Measurements from ENCODE around the gene CAND2. TPM values are rescaled to one million over a fixed set of nuclear protein-coding genes. Genes with fewer than 3 reads are reported as not detected.

CAND2 gene
- total and polyA plus RNA-seq, 9 of the 15 experiments (the other 6 are each of a cell fraction or from before 2014, with no cell fraction given) = 0.91 to 14.9 (median 4.3) TPM

DNA sequence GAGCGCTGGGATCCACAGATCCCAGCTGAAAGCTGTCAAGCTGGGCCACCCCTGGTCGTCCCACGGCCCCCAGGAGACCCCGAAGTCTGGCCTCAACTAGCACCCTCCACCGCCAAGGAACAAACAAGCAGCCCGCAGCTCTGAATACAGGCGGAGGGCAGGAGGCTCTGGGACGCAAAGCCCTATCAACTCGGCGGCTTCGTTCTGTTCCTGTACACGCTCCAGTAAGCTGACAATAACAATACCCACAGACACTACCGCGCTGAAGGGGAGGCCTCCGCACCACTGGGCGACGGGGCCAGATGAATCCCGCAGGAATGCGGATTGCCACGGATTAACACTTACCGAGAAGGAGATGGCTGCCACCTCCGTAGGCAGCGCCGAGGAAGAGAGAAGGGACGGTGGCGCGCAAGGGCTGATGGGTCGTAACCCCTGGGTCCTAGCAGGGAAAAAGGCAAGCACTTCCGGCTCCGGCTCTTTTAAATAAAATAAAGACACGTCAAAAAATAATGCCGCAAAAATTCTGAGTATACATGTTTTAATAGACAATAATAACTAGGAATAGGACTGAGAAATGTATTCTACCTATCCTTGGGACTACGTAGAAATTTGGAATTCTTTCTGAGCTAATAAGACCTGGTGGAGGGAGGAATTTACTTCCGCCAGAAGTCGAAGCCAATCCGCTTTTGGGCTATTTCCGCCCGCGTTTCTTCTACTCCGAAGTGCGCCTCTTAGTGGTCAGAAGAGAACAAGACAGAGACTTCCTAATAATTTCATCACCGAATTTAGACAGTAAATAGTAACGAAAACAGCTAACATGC is 44.9 kb downstream of the CAND2 start, which contains the start of gene RPL32 (continued):
- TF ChIP-seq TEAD1 (CRISPR knock-in tag; IDR thresholded peaks at IDR 0.05) (peak; percentile 91; a peak in 3 of 4 replicates), RBM34 (IDR thresholded peaks at IDR 0.05; ENCODE audit: borderline replicate concordance, insufficient read depth, low read length) (no peak), LCOR (CRISPR knock-in tag; IDR thresholded peaks at IDR 0.05) (peak; percentile 89; the same call in 1 of the 2 replicates), HNRNPLL (IDR thresholded peaks at IDR 0.05; ENCODE audit: low read depth, low read length, poor library complexity, severe bottlenecking) (peak; percentile 57), ZNF263 (CRISPR knock-in tag; IDR thresholded peaks at IDR 0.05; ENCODE audit: borderline replicate concordance) (peak; percentile 27), ZNF165 (CRISPR knock-in tag; IDR thresholded peaks at IDR 0.05; ENCODE audit: borderline replicate concordance) (no peak), ETV6 (IDR thresholded peaks at IDR 0.05; ENCODE audit: borderline replicate concordance in 1 of 2, low read depth in 2 of 2, low read length in 1 of 2) (peak; percentile 15 to 47; a peak in 1 of 4 replicates), ETV6 (CRISPR knock-in tag; IDR thresholded peaks at IDR 0.05; ENCODE audit: borderline replicate concordance) (no peak), FOXK2 (conservative IDR thresholded peaks at IDR 0.05 in 1 of 2, IDR thresholded peaks at IDR 0.05 in 1 of 2; ENCODE audit: low read depth in 2 of 2) (peak; percentile 44 to 88; a peak in 2 of 4 replicates), STAT6 (CRISPR knock-in tag; IDR thresholded peaks at IDR 0.05) (0 out of 2 replicates have a peak, but pooled peaks have one; percentile 70), SMAD1 (IDR thresholded peaks at IDR 0.05; ENCODE audit: low read depth, low read length, partially characterized antibody) (peak; percentile 93), ZNF311 (CRISPR knock-in tag; IDR thresholded peaks at IDR 0.05) (no peak), GTF2A2 (tag; IDR thresholded peaks at IDR 0.05) (peak; percentile 77), ZSCAN29 (IDR thresholded peaks at IDR 0.05) (peak; percentile 73)
- TF ChIP-seq, protein P1, sequence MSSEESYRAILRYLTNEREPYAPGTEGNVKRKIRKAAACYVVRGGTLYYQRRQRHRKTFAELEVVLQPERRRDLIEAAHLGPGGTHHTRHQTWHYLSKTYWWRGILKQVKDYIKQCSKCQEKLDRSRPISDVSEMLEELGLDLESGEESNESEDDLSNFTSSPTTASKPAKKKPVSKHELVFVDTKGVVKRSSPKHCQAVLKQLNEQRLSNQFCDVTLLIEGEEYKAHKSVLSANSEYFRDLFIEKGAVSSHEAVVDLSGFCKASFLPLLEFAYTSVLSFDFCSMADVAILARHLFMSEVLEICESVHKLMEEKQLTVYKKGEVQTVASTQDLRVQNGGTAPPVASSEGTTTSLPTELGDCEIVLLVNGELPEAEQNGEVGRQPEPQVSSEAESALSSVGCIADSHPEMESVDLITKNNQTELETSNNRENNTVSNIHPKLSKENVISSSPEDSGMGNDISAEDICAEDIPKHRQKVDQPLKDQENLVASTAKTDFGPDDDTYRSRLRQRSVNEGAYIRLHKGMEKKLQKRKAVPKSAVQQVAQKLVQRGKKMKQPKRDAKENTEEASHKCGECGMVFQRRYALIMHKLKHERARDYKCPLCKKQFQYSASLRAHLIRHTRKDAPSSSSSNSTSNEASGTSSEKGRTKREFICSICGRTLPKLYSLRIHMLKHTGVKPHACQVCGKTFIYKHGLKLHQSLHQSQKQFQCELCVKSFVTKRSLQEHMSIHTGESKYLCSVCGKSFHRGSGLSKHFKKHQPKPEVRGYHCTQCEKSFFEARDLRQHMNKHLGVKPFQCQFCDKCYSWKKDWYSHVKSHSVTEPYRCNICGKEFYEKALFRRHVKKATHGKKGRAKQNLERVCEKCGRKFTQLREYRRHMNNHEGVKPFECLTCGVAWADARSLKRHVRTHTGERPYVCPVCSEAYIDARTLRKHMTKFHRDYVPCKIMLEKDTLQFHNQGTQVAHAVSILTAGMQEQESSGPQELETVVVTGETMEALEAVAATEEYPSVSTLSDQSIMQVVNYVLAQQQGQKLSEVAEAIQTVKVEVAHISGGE (CRISPR knock-in tag; IDR thresholded peaks at IDR 0.05) = peak in 1 of 3 experiments; percentile 81; a peak in 2 of 6 replicates
- TF ChIP-seq, protein P2, sequence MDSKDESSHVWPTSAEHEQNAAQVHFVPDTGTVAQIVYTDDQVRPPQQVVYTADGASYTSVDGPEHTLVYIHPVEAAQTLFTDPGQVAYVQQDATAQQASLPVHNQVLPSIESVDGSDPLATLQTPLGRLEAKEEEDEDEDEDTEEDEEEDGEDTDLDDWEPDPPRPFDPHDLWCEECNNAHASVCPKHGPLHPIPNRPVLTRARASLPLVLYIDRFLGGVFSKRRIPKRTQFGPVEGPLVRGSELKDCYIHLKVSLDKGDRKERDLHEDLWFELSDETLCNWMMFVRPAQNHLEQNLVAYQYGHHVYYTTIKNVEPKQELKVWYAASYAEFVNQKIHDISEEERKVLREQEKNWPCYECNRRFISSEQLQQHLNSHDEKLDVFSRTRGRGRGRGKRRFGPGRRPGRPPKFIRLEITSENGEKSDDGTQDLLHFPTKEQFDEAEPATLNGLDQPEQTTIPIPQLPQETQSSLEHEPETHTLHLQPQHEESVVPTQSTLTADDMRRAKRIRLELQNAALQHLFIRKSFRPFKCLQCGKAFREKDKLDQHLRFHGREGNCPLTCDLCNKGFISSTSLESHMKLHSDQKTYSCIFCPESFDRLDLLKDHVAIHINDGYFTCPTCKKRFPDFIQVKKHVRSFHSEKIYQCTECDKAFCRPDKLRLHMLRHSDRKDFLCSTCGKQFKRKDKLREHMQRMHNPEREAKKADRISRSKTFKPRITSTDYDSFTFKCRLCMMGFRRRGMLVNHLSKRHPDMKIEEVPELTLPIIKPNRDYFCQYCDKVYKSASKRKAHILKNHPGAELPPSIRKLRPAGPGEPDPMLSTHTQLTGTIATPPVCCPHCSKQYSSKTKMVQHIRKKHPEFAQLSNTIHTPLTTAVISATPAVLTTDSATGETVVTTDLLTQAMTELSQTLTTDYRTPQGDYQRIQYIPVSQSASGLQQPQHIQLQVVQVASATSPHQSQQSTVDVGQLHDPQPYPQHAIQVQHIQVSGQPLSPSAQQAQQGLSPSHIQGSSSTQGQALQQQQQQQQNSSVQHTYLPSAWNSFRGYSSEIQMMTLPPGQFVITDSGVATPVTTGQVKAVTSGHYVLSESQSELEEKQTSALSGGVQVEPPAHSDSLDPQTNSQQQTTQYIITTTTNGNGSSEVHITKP (IDR thresholded peaks at IDR 0.05; ENCODE audit: partially characterized antibody) = no peak

All from K562 (cell line).